Activated naive CD8-positive, alpha-beta T cell (primary cell): ENCODE results near the gene CACNA1D.

Experiments
- H3K27ac Mint-ChIP-seq: one replicate; pipeline ENCODE4 v1.8.0; 2021; ENCODE audit warnings: mixed read lengths
- H3K27me3 Mint-ChIP-seq: one replicate; pipeline ENCODE4 v1.8.0; 2021; ENCODE audit warnings: mixed read lengths
- H3K36me3 Mint-ChIP-seq: one replicate; pipeline ENCODE4 v1.8.0; 2021; ENCODE audit warnings: mixed read lengths
- H3K4me1 Mint-ChIP-seq: one replicate; pipeline ENCODE4 v1.8.0; 2021; ENCODE audit warnings: low read depth, mixed read lengths
- H3K4me3 Mint-ChIP-seq: one replicate; pipeline ENCODE4 v1.8.0; 2021; ENCODE audit warnings: mild to moderate bottlenecking, mixed read lengths
- H3K9me3 Mint-ChIP-seq: one replicate; pipeline ENCODE4 v1.8.0; 2021; ENCODE audit warnings: low read depth, mixed read lengths

CACNA1D gene

GRCh38 chr3:53531749-53532148, 37.3 kb downstream of the CACNA1D start:
- Mint-ChIP-seq H3K27me3 (peaks cover 7% of the 10 kb centered on the region), H3K4me3 (no peak overlapping the region), H3K36me3 (no peaks in the 10 kb centered on the region), H3K27ac (no peak overlapping the region), H3K9me3 (no peaks in the 10 kb centered on the region), H3K4me1 (no peaks in the 10 kb centered on the region)

- Mint-ChIP-seq H3K27ac (no peak overlapping the region), H3K36me3 (no peaks in the 10 kb centered on the region), H3K27me3 (peaks cover 8% of the 10 kb centered on the region), H3K9me3 (no peaks in the 10 kb centered on the region), H3K4me3 (no peak overlapping the region), H3K4me1 (no peaks in the 10 kb centered on the region)
Measured at GRCh38 chr3:53533472-53533871, 39.1 kb downstream of the CACNA1D start.

- Mint-ChIP-seq H3K36me3 (no peaks in the 10 kb centered on the region), H3K4me1 (no peaks in the 10 kb centered on the region), H3K9me3 (no peaks in the 10 kb centered on the region), H3K4me3 (no peak overlapping the region), H3K27ac (no peak overlapping the region), H3K27me3 (peaks cover 10% of the 10 kb centered on the region)
Measured at GRCh38 chr3:53534216-53534615, 39.8 kb downstream of the CACNA1D start.

GRCh38 chr3:53534676-53535400, 40.4 kb downstream of the CACNA1D start:
- Mint-ChIP-seq H3K4me3 (no peak overlapping the region), H3K36me3 (no peaks in the 10 kb centered on the region), H3K27me3 (peaks cover 14% of the 10 kb centered on the region), H3K9me3 (no peaks in the 10 kb centered on the region), H3K4me1 (no peaks in the 10 kb centered on the region), H3K27ac (no peak overlapping the region)

DNA sequence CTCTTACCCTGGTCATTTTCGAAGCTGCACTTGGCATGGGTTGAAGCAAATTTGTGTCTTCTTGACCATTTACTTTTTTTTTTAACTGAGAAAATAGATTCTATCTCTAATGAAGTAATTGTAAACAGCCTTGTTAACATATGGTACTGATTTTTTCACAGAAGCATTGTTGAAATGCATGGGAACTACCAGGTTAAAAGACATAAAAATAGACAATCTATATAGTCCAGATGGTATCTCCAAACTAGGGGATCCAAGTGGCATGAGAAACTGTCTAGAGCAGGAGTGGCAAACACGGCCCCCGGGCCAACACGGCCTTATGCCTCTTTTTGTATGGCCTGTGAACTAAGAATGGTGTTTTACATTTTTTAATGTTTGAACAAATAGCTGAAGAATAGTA, 41.9 kb downstream of the CACNA1D start:
- peaks cover 8% of the 10 kb centered on the region for H3K27me3 Mint-ChIP-seq
- no peaks in the 10 kb centered on the region for H3K4me1 Mint-ChIP-seq
- no peak overlapping the region for H3K4me3 Mint-ChIP-seq
- H3K36me3 Mint-ChIP-seq = no peaks in the 10 kb centered on the region
- H3K9me3 Mint-ChIP-seq = no peaks in the 10 kb centered on the region
- no peak overlapping the region for H3K27ac Mint-ChIP-seq

DNA sequence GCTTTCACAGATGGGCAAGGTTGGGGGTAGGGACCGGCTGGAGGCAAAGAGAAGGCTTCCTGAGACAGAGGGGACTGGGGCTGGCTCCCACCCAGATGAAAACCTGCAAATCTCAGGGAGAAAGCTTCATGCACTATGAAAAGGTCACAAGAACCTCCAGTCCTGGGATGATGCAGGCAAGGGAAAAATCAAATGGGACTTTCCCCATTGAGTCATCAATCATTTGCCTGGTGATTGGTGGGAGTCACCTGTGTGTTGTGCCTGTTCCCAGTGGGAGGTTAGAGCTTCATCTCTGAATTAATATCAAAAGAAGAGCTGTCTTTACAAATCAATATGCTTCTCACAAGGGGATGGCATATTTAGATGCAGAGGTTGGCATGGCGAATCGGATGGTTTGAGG, 49.9 kb downstream of the CACNA1D start:
- Mint-ChIP-seq H3K27me3 (peaks cover 12% of the 10 kb centered on the region), H3K4me1 (no peaks in the 10 kb centered on the region), H3K4me3 (no peak overlapping the region), H3K36me3 (no peaks in the 10 kb centered on the region), H3K27ac (no peak overlapping the region), H3K9me3 (no peaks in the 10 kb centered on the region)

DNA sequence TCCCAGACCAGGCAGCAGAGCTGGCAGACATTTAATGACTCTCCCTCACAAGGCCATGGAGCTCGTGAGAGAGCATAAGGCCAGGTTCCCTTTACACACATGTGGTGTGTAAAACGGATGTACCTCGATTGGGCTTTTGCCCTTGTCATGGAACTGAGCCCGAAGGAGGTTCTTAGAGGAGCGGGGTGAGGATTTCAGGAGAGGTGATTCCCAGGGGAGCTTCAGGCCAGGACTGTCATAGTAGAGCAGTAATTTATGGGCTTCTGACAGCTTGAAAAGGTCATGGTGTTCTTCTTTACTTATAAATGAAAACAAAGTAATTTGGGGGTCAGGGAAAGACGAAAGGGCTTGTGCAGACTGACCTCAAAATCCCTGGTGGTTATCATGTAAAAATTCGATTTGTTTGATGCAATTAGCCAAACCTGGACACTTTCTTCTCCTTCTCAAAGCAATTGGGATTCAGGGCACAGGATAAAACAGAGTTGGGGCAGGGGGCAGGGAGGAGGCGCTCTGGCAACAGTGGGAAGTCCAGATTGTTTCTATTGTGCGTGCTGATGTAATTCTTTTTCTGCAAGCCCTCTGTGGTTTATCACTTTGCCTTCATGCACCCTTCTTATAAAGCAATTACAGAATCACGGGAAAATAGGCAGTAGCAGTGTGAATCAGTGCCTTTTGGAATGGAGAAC, 51.0 kb downstream of the CACNA1D start:
- no peaks in the 10 kb centered on the region for H3K4me1 Mint-ChIP-seq
- no peaks in the 10 kb centered on the region for H3K9me3 Mint-ChIP-seq
- no peaks in the 10 kb centered on the region for H3K36me3 Mint-ChIP-seq
- H3K27ac Mint-ChIP-seq = no peak overlapping the region
- peaks cover 10% of the 10 kb centered on the region for H3K27me3 Mint-ChIP-seq
- no peak overlapping the region for H3K4me3 Mint-ChIP-seq

DNA sequence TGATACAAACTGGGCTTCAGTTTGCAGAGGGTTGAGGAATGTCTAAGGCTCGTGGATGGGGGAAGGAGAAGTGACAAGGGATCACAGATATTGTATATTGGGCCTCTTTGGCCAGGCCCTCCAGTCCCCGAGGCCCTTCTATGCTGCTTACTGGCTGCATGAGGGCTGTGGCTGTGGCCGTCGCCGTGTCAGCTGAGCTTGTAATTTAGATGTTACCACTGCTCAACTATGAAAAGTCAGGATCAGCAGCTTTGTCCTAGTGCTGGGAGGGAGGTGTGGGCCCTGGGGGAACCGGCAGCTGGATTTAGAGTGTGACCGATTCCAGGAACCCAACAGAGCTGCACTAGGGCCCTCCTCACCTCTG, 51.6 kb downstream of the CACNA1D start:
- Mint-ChIP-seq H3K9me3 (no peaks in the 10 kb centered on the region), H3K36me3 (no peaks in the 10 kb centered on the region), H3K27me3 (peaks cover 10% of the 10 kb centered on the region)

GRCh38 chr3:53547327-53547726, 52.9 kb downstream of the CACNA1D start:
- Mint-ChIP-seq H3K4me1 (no peaks in the 10 kb centered on the region), H3K4me3 (no peak overlapping the region), H3K27me3 (peaks cover 4% of the 10 kb centered on the region), H3K9me3 (no peaks in the 10 kb centered on the region), H3K36me3 (no peaks in the 10 kb centered on the region), H3K27ac (no peak overlapping the region)

More for the DNA sequence above, 51.6 kb downstream of the CACNA1D start:
- H3K4me3 Mint-ChIP-seq = no peak overlapping the region
- H3K27ac Mint-ChIP-seq = no peak overlapping the region
- no peaks in the 10 kb centered on the region for H3K4me1 Mint-ChIP-seq

GRCh38 chr3:53550005-53550620, 55.7 kb downstream of the CACNA1D start:
- no peaks in the 10 kb centered on the region for H3K9me3 Mint-ChIP-seq
- H3K36me3 Mint-ChIP-seq = no peaks in the 10 kb centered on the region
- H3K4me3 Mint-ChIP-seq = no peak overlapping the region
- H3K4me1 Mint-ChIP-seq = no peaks in the 10 kb centered on the region
- no peak overlapping the region for H3K27ac Mint-ChIP-seq
- peaks cover 4% of the 10 kb centered on the region for H3K27me3 Mint-ChIP-seq

DNA sequence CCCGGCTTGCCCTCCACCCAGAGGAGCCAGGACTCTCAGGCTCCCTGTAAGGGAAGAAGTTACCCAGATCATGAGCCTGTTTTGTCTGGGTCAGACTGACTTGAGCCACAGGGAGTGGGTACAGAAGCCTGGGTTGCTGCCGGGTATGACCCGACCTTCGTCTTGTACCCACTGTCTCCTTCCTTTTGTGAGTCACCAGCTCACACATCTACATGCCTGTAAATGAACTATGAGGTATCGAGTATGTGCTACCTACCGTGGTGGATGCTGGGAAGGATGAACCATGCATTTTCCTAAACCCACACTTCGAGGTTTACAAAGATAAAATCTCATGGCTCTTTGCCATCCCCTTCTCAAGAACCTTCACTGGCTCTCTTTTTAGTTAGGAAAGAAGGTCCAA, 56.9 kb downstream of the CACNA1D start:
- Mint-ChIP-seq H3K36me3 (no peaks in the 10 kb centered on the region), H3K4me3 (no peak overlapping the region), H3K4me1 (no peaks in the 10 kb centered on the region), H3K9me3 (no peaks in the 10 kb centered on the region), H3K27ac (no peak overlapping the region), H3K27me3 (peaks cover 4% of the 10 kb centered on the region)

GRCh38 chr3:53552730-53553129, 58.3 kb downstream of the CACNA1D start:
- Mint-ChIP-seq H3K4me1 (no peaks in the 10 kb centered on the region), H3K9me3 (peaks cover 4% of the 10 kb centered on the region), H3K27me3 (peaks cover 4% of the 10 kb centered on the region), H3K27ac (no peak overlapping the region), H3K36me3 (no peaks in the 10 kb centered on the region), H3K4me3 (no peak overlapping the region)

- Mint-ChIP-seq H3K4me1 (no peaks in the 10 kb centered on the region), H3K27ac (no peak overlapping the region), H3K9me3 (peaks cover 7% of the 10 kb centered on the region), H3K27me3 (peaks cover 4% of the 10 kb centered on the region), H3K4me3 (no peak overlapping the region), H3K36me3 (no peaks in the 10 kb centered on the region)
Measured at GRCh38 chr3:53553200-53553599, 58.8 kb downstream of the CACNA1D start.

DNA sequence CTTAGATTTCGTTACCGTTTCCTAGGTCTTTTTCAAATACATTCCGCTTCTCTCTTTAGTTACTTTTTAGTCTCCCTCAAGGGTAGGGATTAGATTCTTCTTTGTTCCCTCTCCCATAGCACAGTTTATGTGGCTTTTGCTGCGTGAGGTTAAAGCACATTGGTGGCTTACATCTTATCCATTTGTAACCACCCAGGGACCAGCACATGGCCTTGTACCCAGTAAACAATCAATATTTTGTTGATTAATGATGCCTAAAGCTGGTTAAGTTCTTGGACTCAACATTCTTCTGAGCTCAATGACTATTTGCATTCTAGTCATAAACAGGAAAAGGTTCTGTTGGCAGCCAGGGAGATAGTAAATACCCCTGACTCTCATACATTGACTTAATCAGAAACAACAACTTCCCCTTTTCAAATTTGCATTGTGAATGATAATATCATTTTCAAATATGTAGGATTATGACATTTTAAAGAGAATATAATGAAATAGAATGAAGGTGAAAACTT, 60.2 kb downstream of the CACNA1D start:
- no peak overlapping the region for H3K4me3 Mint-ChIP-seq
- H3K27me3 Mint-ChIP-seq = peaks cover 7% of the 10 kb centered on the region
- no peaks in the 10 kb centered on the region for H3K36me3 Mint-ChIP-seq
- peaks cover 20% of the 10 kb centered on the region for H3K9me3 Mint-ChIP-seq
- H3K27ac Mint-ChIP-seq = no peak overlapping the region
- H3K4me1 Mint-ChIP-seq = no peaks in the 10 kb centered on the region

GRCh38 chr3:53555068-53555588, 60.7 kb downstream of the CACNA1D start:
- no peak overlapping the region for H3K27ac Mint-ChIP-seq
- H3K9me3 Mint-ChIP-seq = peaks cover 20% of the 10 kb centered on the region
- no peaks in the 10 kb centered on the region for H3K36me3 Mint-ChIP-seq
- no peak overlapping the region for H3K4me3 Mint-ChIP-seq
- H3K4me1 Mint-ChIP-seq = no peaks in the 10 kb centered on the region
- peaks cover 9% of the 10 kb centered on the region for H3K27me3 Mint-ChIP-seq
